SH-SY5Y (cell line): ENCODE measurements around the gene PRDM15.

ENCODE experiments used
- GATA2 ChIP-seq: IDR thresholded peaks from 2 replicates; pipeline ENCODE4 v1.6.1; 2011; ENCODE audit warnings: mild to moderate bottlenecking, low read depth, low read length
- GATA3 ChIP-seq: IDR thresholded peaks from 2 replicates; pipeline ENCODE4 v1.6.1; 2011; ENCODE audit warnings: low read depth, mild to moderate bottlenecking, low read length, moderate library complexity

PRDM15 gene

GRCh38 chr21:41801321-41802197 lies 77.6 kb downstream of the PRDM15 start:
- TF ChIP-seq GATA3 (no peak), GATA2 (no peak)

GRCh38 chr21:41800425-41801320 lies 78.5 kb downstream of the PRDM15 start:
- TF ChIP-seq GATA3, result no peak
- TF ChIP-seq GATA2, result no peak

- TF ChIP-seq GATA2 (no peak), GATA3 (no peak)
These were observed 79.4 kb downstream of the PRDM15 start for GRCh38 chr21:41799763-41800162.

GRCh38 chr21:41798326-41798725 lies 80.8 kb downstream of the PRDM15 start:
- TF ChIP-seq GATA2 (no peak), GATA3 (no peak)

GRCh38 chr21:41796476-41797080 lies 82.6 kb downstream of the PRDM15 start:
- no peak for TF ChIP-seq GATA3
- no peak for TF ChIP-seq GATA2

GRCh38 chr21:41795726-41796125 lies 83.4 kb downstream of the PRDM15 start:
- TF ChIP-seq GATA2 (no peak), GATA3 (no peak)

GRCh38 chr21:41794600-41794999 lies 84.5 kb downstream of the PRDM15 start:
- no peak for TF ChIP-seq GATA3
- TF ChIP-seq GATA2, result no peak

GRCh38 chr21:41792711-41793110 lies 86.4 kb downstream of the PRDM15 start:
- TF ChIP-seq GATA3 (no peak), GATA2 (no peak)

- no peak for TF ChIP-seq GATA3
- no peak for TF ChIP-seq GATA2
These were observed 92.6 kb downstream of the PRDM15 start for GRCh38 chr21:41786509-41786987.

- TF ChIP-seq GATA3, result no peak
- TF ChIP-seq GATA2, result no peak
These were observed 94.6 kb downstream of the PRDM15 start for GRCh38 chr21:41784456-41785102.

- TF ChIP-seq GATA2 (peak; percentile 63), GATA3 (no peak)
These were observed 95.5 kb downstream of the PRDM15 start for GRCh38 chr21:41783476-41784180.

- TF ChIP-seq GATA2 (no peak), GATA3 (no peak)
These were observed 98.1 kb downstream of the PRDM15 start for GRCh38 chr21:41781050-41781410.
